Astrocyte (in vitro differentiated cells and primary cell): ENCODE measurements around the gene PTPN9.
"Not testable (repeated sequence)": the region's sequence is repeated elsewhere in the genome, so short reads cannot be mapped to it uniquely, and the experiment has no call there.

ENCODE experiments used
- CTCF ChIP-seq: IDR thresholded peaks from 2 replicates; pipeline ENCODE4 v1.5.1; 2011; ENCODE audit warnings: low read depth, mild to moderate bottlenecking, inconsistent platforms, low read length, moderate library complexity; ENCODE audit not compliant: insufficient read depth
- EZH2 ChIP-seq: IDR thresholded peaks from 2 replicates; pipeline ENCODE4 v1.6.1; 2012; ENCODE audit warnings: mild to moderate bottlenecking, low read length, inconsistent platforms; ENCODE audit not compliant: insufficient read depth

GRCh38 chr15:75443972-75444453, 135.1 kb downstream of the PTPN9 start:
- not testable (repeated sequence) for TF ChIP-seq EZH2, CTCF
